Upper lobe of left lung (tissue), 4 donors: ENCODE measurements around the gene PRKCA.

Source experiments
- CTCF ChIP-seq, 6 experiments: fragments of 450-650 bp in 4 of 6; fragments of 200-600 bp in 2 of 6; sonication (generic) in 2 of 6; IDR thresholded peaks; one replicate each; pipeline ENCODE4 v1.5.1; 2016 to 2019; ENCODE audit warnings: antibody characterized with exemption in 6 of 6
- EP300 ChIP-seq, 4 donors: sonication (generic); formaldehyde crosslinking; IDR thresholded peaks; one replicate each; pipeline ENCODE4 v1.5.1; 2017; ENCODE audit warnings: antibody characterized with exemption in 4 of 4, control low read depth in 2 of 4
- POLR2A ChIP-seq, 4 donors: fragments of 450-650 bp; IDR thresholded peaks; one replicate each; pipeline ENCODE4 v1.5.1; 2016 to 2017; ENCODE audit warnings: antibody characterized with exemption in 4 of 4, mild to moderate bottlenecking in 2 of 4
- POLR2AphosphoS5 ChIP-seq, 2 donors: sonication (generic); formaldehyde crosslinking; IDR thresholded peaks; one replicate each; pipeline ENCODE4 v1.5.1; 2017; ENCODE audit warnings: antibody characterized with exemption in 2 of 2

GRCh38 chr17:66538776-66539175 is 236.4 kb downstream of the PRKCA start:
- no peak for TF ChIP-seq CTCF (IDR thresholded peaks at IDR 0.05)
- TF ChIP-seq POLR2A (IDR thresholded peaks at IDR 0.05): no peak
- no peak for TF ChIP-seq POLR2AphosphoS5 (IDR thresholded peaks at IDR 0.05)
- TF ChIP-seq EP300 (IDR thresholded peaks at IDR 0.05): no peak
